ENCODE results near the gene RASAL1. TPM values are rescaled to one million over a fixed set of nuclear protein-coding genes. Genes with fewer than 3 reads are reported as not detected.

The RASAL1 gene
- total and polyA plus RNA-seq, 2 donors (not counting 1 experiment from before 2014, with no cell fraction given): not detected

DNA sequence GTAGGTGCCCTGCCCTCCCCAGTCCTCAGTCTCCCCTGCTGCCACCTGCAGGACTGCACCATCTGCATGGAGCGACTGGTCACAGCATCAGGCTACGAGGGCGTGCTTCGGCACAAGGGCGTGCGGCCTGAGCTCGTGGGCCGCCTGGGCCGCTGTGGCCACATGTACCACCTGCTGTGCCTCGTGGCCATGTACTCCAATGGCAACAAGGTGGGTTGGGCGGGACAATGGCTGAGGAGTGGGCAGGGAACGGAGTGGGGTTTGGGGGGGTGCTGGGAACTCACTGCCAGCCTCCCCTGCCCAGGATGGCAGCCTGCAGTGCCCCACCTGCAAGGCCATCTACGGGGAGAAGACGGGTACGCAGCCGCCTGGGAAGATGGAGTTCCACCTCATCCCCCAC is 40.8 kb downstream of the RASAL1 start:
- Histone ChIP-seq H3K79me2 (ENCODE audit: control insufficient read depth, insufficient read depth, low read length) (no peaks in the 10 kb centered on the region), H3K4me3 (replicated peaks in 1 of 4; ENCODE audit: control extremely low read depth in 1 of 4, insufficient read depth in 1 of 4, low read depth in 3 of 4, low read length in 4 of 4) (no peak overlapping the region), H3K9me3 (ENCODE audit: control insufficient read depth, insufficient read depth, low read depth, low read length) (no peaks in the 10 kb centered on the region), H3K36me3 (ENCODE audit: control insufficient read depth, insufficient read depth, low read length) (no peaks in the 10 kb centered on the region), H4K20me1 (ENCODE audit: control insufficient read depth, extremely low read depth, insufficient read depth, low read length) (no peaks in the 10 kb centered on the region), H3K4me1 (ENCODE audit: control insufficient read depth, extremely low read depth, insufficient read depth, low read length) (no peaks in the 10 kb centered on the region), H3K27me3 (ENCODE audit: control insufficient read depth, insufficient read depth, low read length) (no peaks in the 10 kb centered on the region), H3K9ac (ENCODE audit: insufficient read depth, low read length) (no peak overlapping the region), H2AFZ (ENCODE audit: low read length) (no peak overlapping the region), H3K4me2 (ENCODE audit: extremely low read depth, insufficient read depth, low read length) (no peak overlapping the region), H3K27ac (ENCODE audit: insufficient read depth, low read length) (no peak overlapping the region)
- no peak for TF ChIP-seq EZH2 (IDR thresholded peaks at IDR 0.05; ENCODE audit: low read length, missing control alignments)
- TF ChIP-seq, protein P1, sequence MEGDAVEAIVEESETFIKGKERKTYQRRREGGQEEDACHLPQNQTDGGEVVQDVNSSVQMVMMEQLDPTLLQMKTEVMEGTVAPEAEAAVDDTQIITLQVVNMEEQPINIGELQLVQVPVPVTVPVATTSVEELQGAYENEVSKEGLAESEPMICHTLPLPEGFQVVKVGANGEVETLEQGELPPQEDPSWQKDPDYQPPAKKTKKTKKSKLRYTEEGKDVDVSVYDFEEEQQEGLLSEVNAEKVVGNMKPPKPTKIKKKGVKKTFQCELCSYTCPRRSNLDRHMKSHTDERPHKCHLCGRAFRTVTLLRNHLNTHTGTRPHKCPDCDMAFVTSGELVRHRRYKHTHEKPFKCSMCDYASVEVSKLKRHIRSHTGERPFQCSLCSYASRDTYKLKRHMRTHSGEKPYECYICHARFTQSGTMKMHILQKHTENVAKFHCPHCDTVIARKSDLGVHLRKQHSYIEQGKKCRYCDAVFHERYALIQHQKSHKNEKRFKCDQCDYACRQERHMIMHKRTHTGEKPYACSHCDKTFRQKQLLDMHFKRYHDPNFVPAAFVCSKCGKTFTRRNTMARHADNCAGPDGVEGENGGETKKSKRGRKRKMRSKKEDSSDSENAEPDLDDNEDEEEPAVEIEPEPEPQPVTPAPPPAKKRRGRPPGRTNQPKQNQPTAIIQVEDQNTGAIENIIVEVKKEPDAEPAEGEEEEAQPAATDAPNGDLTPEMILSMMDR (conservative IDR thresholded peaks at IDR 0.05 in 1 of 2, IDR thresholded peaks at IDR 0.05 in 1 of 2; ENCODE audit: low read depth in 1 of 2, low read length in 2 of 2): no peak
- DNase-seq (ENCODE audit: low read depth in 2 of 2): no peak

DNA sequence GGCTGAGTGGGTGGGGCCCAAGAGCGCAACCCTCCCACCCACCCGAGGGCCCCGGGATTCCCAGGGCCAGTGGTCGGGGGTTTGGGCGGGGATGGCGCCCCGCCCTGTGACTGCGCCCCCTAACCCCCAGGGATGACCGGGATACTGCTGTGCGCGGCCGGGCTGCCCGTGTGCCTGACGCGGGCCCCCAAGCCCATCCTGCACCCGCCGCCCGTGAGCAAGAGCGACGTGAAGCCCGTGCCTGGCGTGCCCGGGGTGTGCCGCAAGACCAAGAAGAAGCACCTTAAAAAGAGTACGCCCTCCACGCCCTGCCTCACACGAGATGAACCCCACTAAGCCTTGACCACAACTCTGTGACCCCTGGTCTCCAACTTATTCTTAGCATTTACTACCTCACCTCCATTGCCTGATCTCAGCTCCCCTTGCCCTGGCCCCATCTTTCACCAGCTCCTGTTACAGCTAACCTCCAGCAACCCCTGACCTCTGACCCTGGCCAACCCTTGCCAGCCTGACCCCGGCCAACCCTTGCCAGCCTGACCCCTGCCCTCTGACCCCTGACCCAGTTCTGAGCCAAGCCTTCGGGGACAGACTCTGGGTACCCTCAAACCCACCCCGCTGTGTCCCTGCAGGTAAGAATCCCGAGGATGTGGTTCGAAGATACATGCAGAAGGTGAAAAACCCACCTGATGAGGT is 42.0 kb downstream of the RASAL1 start:
- no peak overlapping the region for H3K4me2 ChIP-seq (ENCODE audit: extremely low read depth, insufficient read depth, low read length)
- no peaks in the 10 kb centered on the region for H3K4me1 ChIP-seq (ENCODE audit: control insufficient read depth, extremely low read depth, insufficient read depth, low read length)
- H3K9me3 ChIP-seq (ENCODE audit: control insufficient read depth, insufficient read depth, low read depth, low read length): no peaks in the 10 kb centered on the region
- no peaks in the 10 kb centered on the region for H3K36me3 ChIP-seq (ENCODE audit: control insufficient read depth, insufficient read depth, low read length)
- no peak overlapping the region for H2AFZ ChIP-seq (ENCODE audit: low read length)
- DNase-seq (ENCODE audit: low read depth in 2 of 2): no peak
- H3K27ac ChIP-seq (ENCODE audit: insufficient read depth, low read length): no peak overlapping the region
- no peak for TF ChIP-seq EZH2 (IDR thresholded peaks at IDR 0.05; ENCODE audit: low read length, missing control alignments)
- TF ChIP-seq, protein P1 (conservative IDR thresholded peaks at IDR 0.05 in 1 of 2, IDR thresholded peaks at IDR 0.05 in 1 of 2; ENCODE audit: low read depth in 1 of 2, low read length in 2 of 2): no peak
- H3K9ac ChIP-seq (ENCODE audit: insufficient read depth, low read length): no peak overlapping the region
- no peaks in the 10 kb centered on the region for H3K27me3 ChIP-seq (ENCODE audit: control insufficient read depth, insufficient read depth, low read length)
- H3K79me2 ChIP-seq (ENCODE audit: control insufficient read depth, insufficient read depth, low read length): no peaks in the 10 kb centered on the region
- H3K4me3 ChIP-seq (replicated peaks in 1 of 4; ENCODE audit: control extremely low read depth in 1 of 4, insufficient read depth in 1 of 4, low read depth in 3 of 4, low read length in 4 of 4): no peak overlapping the region
- H4K20me1 ChIP-seq (ENCODE audit: control insufficient read depth, extremely low read depth, insufficient read depth, low read length): no peaks in the 10 kb centered on the region

DNA sequence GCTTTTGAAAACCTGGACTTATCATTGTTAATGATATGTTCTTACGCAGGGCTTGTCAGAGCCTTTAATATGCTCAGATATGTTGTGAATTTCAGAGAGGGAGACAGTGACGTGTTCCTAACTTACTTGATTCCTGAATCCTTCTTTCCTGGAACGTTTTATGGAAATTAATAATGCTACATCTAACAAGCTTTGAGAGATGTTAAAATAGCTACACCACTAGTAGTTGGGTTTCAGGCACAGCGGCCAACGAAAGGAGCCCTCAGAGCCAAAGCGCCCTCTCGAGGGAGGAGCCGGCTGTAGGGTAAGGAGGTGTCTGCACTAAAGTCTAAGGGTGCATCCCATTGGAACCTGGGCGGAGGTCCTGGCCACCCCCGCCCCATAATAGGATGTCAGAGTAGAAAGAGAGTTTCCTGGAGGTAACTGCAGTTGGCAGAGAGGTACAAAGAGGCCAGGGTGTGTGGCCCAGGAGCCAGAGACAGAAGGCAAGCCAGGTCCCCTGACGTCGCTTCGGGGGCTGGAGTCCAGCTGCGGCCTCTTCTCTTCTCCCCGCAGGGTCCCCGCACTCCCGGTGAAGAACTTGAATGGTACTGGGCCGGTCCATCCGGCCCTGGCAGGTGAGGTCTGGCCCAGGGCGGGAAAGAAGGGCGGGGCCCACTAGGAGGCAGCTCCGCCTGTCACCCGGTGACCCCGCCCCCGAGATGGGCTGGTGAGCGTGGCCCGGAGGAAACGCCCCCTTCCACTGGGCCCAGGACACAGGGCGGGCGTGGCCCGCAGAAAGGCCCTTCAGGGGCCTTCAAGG is 42.8 kb downstream of the RASAL1 start:
- Histone ChIP-seq H3K4me1 (ENCODE audit: control insufficient read depth, extremely low read depth, insufficient read depth, low read length) (no peaks in the 10 kb centered on the region), H3K27me3 (ENCODE audit: control insufficient read depth, insufficient read depth, low read length) (no peaks in the 10 kb centered on the region), H3K4me3 (replicated peaks in 1 of 4; ENCODE audit: control extremely low read depth in 1 of 4, insufficient read depth in 1 of 4, low read depth in 3 of 4, low read length in 4 of 4) (no peak overlapping the region), H3K9ac (ENCODE audit: insufficient read depth, low read length) (no peak overlapping the region), H3K9me3 (ENCODE audit: control insufficient read depth, insufficient read depth, low read depth, low read length) (no peaks in the 10 kb centered on the region), H3K79me2 (ENCODE audit: control insufficient read depth, insufficient read depth, low read length) (no peaks in the 10 kb centered on the region), H2AFZ (ENCODE audit: low read length) (no peak overlapping the region), H3K36me3 (ENCODE audit: control insufficient read depth, insufficient read depth, low read length) (no peaks in the 10 kb centered on the region), H4K20me1 (ENCODE audit: control insufficient read depth, extremely low read depth, insufficient read depth, low read length) (no peaks in the 10 kb centered on the region), H3K4me2 (ENCODE audit: extremely low read depth, insufficient read depth, low read length) (no peak overlapping the region), H3K27ac (ENCODE audit: insufficient read depth, low read length) (no peak overlapping the region)
- TF ChIP-seq, protein P1 (conservative IDR thresholded peaks at IDR 0.05 in 1 of 2, IDR thresholded peaks at IDR 0.05 in 1 of 2; ENCODE audit: low read depth in 1 of 2, low read length in 2 of 2): no peak
- no peak for TF ChIP-seq EZH2 (IDR thresholded peaks at IDR 0.05; ENCODE audit: low read length, missing control alignments)
- DNase-seq (ENCODE audit: low read depth in 2 of 2): no peak

Measured in fibroblast of lung (primary cell).